ENCODE results near the gene METTL27.

The METTL27 gene

GRCh38 chr7:73841689-73842066 lies 638 bp downstream of the METTL27 start:
- peak overlapping the region; percentile 28 for H2AK5ac ChIP-seq (ENCODE audit: low read length)
- H4K12ac ChIP-seq (ENCODE audit: low read depth, low read length), result peak overlapping the region; percentile 5
- peak overlapping the region; percentile 7 for H2BK120ac ChIP-seq (ENCODE audit: insufficient read depth, low read length, poor library complexity)
- peaks cover 33 to 34% of the 10 kb centered on the region in 2 experiments for H3K4me1 ChIP-seq (ENCODE audit: control insufficient read depth in 1 of 2, insufficient read depth in 2 of 2, low read length in 2 of 2)
- no peak overlapping the region for H3K4me3 ChIP-seq (ENCODE audit: low read depth, low read length)
- H3K4ac ChIP-seq (ENCODE audit: low read depth, low read length), result peak overlapping the region; percentile 44
- peak overlapping the region; percentile 2 for H2BK12ac ChIP-seq (ENCODE audit: low read length)
- peak overlapping the region; percentile 28 for H3K14ac ChIP-seq (ENCODE audit: low read length)
- H2AFZ ChIP-seq (ENCODE audit: insufficient read depth, low read length, poor library complexity), result peak overlapping the region; percentile 13
- no peak for DNase-seq
- H3K79me2 ChIP-seq (ENCODE audit: control insufficient read depth, insufficient read depth, low read length, poor library complexity), result peaks cover 3% of the 10 kb centered on the region
- H3K23ac ChIP-seq (ENCODE audit: low read length), result no peak overlapping the region
- peaks cover 12% of the 10 kb centered on the region for H3K79me1 ChIP-seq (ENCODE audit: low read length)
- H2BK5ac ChIP-seq (ENCODE audit: low read depth, low read length, poor library complexity), result peak overlapping the region; percentile 4
- H3K4me2 ChIP-seq (ENCODE audit: low read length), result peak overlapping the region; percentile 76
- WGBS (ENCODE audit: extremely low coverage, insufficient coverage, insufficient read length), result no CpG with 5 or more reads among the region's 15 CpGs
- H3K36me3 ChIP-seq (ENCODE audit: control insufficient read depth in 1 of 2, insufficient read depth in 2 of 2, low read length in 2 of 2), result no peaks in the 10 kb centered on the region
- H4K91ac ChIP-seq (ENCODE audit: low read depth, low read length), result peak overlapping the region; percentile 59
- no peaks in the 10 kb centered on the region for H3K9me3 ChIP-seq (ENCODE audit: insufficient read depth, low read depth, low read length)
- H3K27me3 ChIP-seq (ENCODE audit: insufficient read depth, low read length), result no peaks in the 10 kb centered on the region
- peak overlapping the region; percentile 10 for H3K18ac ChIP-seq (ENCODE audit: low read length)
- H3K9ac ChIP-seq (ENCODE audit: low read length), result no peak overlapping the region
- H4K8ac ChIP-seq (ENCODE audit: low read depth, low read length), result peak overlapping the region; percentile 49
- no peak overlapping the region for H3K27ac ChIP-seq (ENCODE audit: low read depth, low read length)

DNA sequence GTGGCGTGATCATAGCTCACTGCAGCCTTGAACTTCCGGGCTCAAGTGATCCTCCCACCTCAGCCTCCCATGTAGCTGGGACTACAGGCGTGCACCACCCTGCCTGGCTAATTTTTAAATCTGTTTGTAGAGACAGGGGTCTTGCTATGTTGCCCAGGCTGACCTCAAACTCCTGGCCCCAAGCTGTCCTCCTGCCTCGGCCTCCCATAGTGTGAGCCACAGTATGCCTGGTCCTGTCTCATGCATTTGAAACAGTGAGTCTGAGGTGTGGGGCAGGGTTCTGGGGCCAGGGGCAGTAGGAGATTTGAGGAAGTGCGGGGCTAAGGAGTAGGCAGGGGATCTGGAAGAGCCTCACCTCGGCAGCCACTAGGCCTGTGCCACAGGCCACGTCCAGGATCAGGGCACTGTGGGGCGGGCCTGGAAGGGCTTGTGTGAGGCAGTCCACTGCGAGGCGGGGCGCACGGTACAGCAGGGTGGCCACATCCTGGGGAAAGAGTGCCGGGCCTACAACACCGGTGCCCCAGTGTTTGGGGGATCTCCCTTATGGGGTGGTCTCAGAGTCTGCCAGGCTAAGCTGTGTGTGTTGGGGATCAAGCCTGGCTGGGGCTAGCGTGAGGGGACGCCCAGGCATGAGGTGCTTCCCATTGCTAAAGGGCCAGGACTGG lies 1.5 kb downstream of the METTL27 start:
- Histone ChIP-seq H4K91ac (ENCODE audit: low read depth, low read length) (peak overlapping the region; percentile 7), H3K36me3 (ENCODE audit: control insufficient read depth in 1 of 2, insufficient read depth in 2 of 2, low read length in 2 of 2) (no peaks in the 10 kb centered on the region), H4K12ac (ENCODE audit: low read depth, low read length) (no peak overlapping the region), H3K79me1 (ENCODE audit: low read length) (peaks cover 12% of the 10 kb centered on the region), H2BK120ac (ENCODE audit: insufficient read depth, low read length, poor library complexity) (no peak overlapping the region), H3K4ac (ENCODE audit: low read depth, low read length) (no peak overlapping the region), H3K14ac (ENCODE audit: low read length) (no peak overlapping the region), H3K27ac (ENCODE audit: low read depth, low read length) (no peak overlapping the region), H3K9me3 (ENCODE audit: insufficient read depth, low read depth, low read length) (no peaks in the 10 kb centered on the region), H3K4me1 (ENCODE audit: control insufficient read depth in 1 of 2, insufficient read depth in 2 of 2, low read length in 2 of 2) (peaks cover 29 to 31% of the 10 kb centered on the region in 2 experiments), H3K79me2 (ENCODE audit: control insufficient read depth, insufficient read depth, low read length, poor library complexity) (peaks cover 3% of the 10 kb centered on the region), H4K8ac (ENCODE audit: low read depth, low read length) (no peak overlapping the region), H3K4me3 (ENCODE audit: low read depth, low read length) (no peak overlapping the region), H3K9ac (ENCODE audit: low read length) (no peak overlapping the region), H3K4me2 (ENCODE audit: low read length) (no peak overlapping the region), H2BK12ac (ENCODE audit: low read length) (peak overlapping the region; percentile 13), H2AK5ac (ENCODE audit: low read length) (peak overlapping the region; percentile 66), H3K18ac (ENCODE audit: low read length) (no peak overlapping the region), H2AFZ (ENCODE audit: insufficient read depth, low read length, poor library complexity) (no peak overlapping the region), H2BK5ac (ENCODE audit: low read depth, low read length, poor library complexity) (no peak overlapping the region), H3K23ac (ENCODE audit: low read length) (no peak overlapping the region), H3K27me3 (ENCODE audit: insufficient read depth, low read length) (no peaks in the 10 kb centered on the region)
- no peak for DNase-seq
- WGBS (ENCODE audit: extremely low coverage, insufficient coverage, insufficient read length), result no CpG with 5 or more reads among the region's 16 CpGs

- H3K27me3 ChIP-seq (ENCODE audit: insufficient read depth, low read length), result no peaks in the 10 kb centered on the region
- peak overlapping the region; percentile 5 for H3K18ac ChIP-seq (ENCODE audit: low read length)
- H3K23ac ChIP-seq (ENCODE audit: low read length), result no peak overlapping the region
- no peak overlapping the region for H4K8ac ChIP-seq (ENCODE audit: low read depth, low read length)
- no peaks in the 10 kb centered on the region for H3K9me3 ChIP-seq (ENCODE audit: insufficient read depth, low read depth, low read length)
- H3K4me3 ChIP-seq (ENCODE audit: low read depth, low read length), result no peak overlapping the region
- no peak overlapping the region for H2BK120ac ChIP-seq (ENCODE audit: insufficient read depth, low read length, poor library complexity)
- H3K79me2 ChIP-seq (ENCODE audit: control insufficient read depth, insufficient read depth, low read length, poor library complexity), result peaks cover 3% of the 10 kb centered on the region
- H2BK12ac ChIP-seq (ENCODE audit: low read length), result peak overlapping the region; percentile 56
- no peak overlapping the region for H3K4me2 ChIP-seq (ENCODE audit: low read length)
- no peak overlapping the region for H3K9ac ChIP-seq (ENCODE audit: low read length)
- no peak for DNase-seq
- no peak overlapping the region for H3K14ac ChIP-seq (ENCODE audit: low read length)
- H2AK5ac ChIP-seq (ENCODE audit: low read length), result peak overlapping the region; percentile 73
- H3K79me1 ChIP-seq (ENCODE audit: low read length), result peaks cover 10% of the 10 kb centered on the region
- H4K91ac ChIP-seq (ENCODE audit: low read depth, low read length), result no peak overlapping the region
- H3K4me1 ChIP-seq (ENCODE audit: control insufficient read depth in 1 of 2, insufficient read depth in 2 of 2, low read length in 2 of 2), result peaks cover 29 to 31% of the 10 kb centered on the region in 2 experiments
- no peak overlapping the region for H3K27ac ChIP-seq (ENCODE audit: low read depth, low read length)
- no CpG with 5 or more reads among the region's 22 CpGs for WGBS (ENCODE audit: extremely low coverage, insufficient coverage, insufficient read length)
- H4K12ac ChIP-seq (ENCODE audit: low read depth, low read length), result no peak overlapping the region
- no peaks in the 10 kb centered on the region for H3K36me3 ChIP-seq (ENCODE audit: control insufficient read depth in 1 of 2, insufficient read depth in 2 of 2, low read length in 2 of 2)
- no peak overlapping the region for H2AFZ ChIP-seq (ENCODE audit: insufficient read depth, low read length, poor library complexity)
- no peak overlapping the region for H3K4ac ChIP-seq (ENCODE audit: low read depth, low read length)
- H2BK5ac ChIP-seq (ENCODE audit: low read depth, low read length, poor library complexity), result no peak overlapping the region
These were observed 2.3 kb downstream of the METTL27 start for GRCh38 chr7:73839743-73840714.

- no peak overlapping the region for H3K4ac ChIP-seq (ENCODE audit: low read depth, low read length)
- H3K23ac ChIP-seq (ENCODE audit: low read length), result no peak overlapping the region
- H3K79me1 ChIP-seq (ENCODE audit: low read length), result peaks cover 10% of the 10 kb centered on the region
- H2BK12ac ChIP-seq (ENCODE audit: low read length), result peak overlapping the region; percentile 61
- H3K4me2 ChIP-seq (ENCODE audit: low read length), result no peak overlapping the region
- no peak for DNase-seq
- H3K36me3 ChIP-seq (ENCODE audit: control insufficient read depth in 1 of 2, insufficient read depth in 2 of 2, low read length in 2 of 2), result peaks cover 0 to 3% of the 10 kb centered on the region in 2 experiments
- WGBS (ENCODE audit: extremely low coverage, insufficient coverage, insufficient read length), result no CpG with 5 or more reads among the region's 7 CpGs
- H3K18ac ChIP-seq (ENCODE audit: low read length), result peak overlapping the region; percentile 61
- no peak overlapping the region for H3K9ac ChIP-seq (ENCODE audit: low read length)
- H3K9me3 ChIP-seq (ENCODE audit: insufficient read depth, low read depth, low read length), result peaks cover 5% of the 10 kb centered on the region
- no peak overlapping the region for H4K12ac ChIP-seq (ENCODE audit: low read depth, low read length)
- peak overlapping the region; percentile 65 for H2AK5ac ChIP-seq (ENCODE audit: low read length)
- peaks cover 28 to 30% of the 10 kb centered on the region in 2 experiments for H3K4me1 ChIP-seq (ENCODE audit: control insufficient read depth in 1 of 2, insufficient read depth in 2 of 2, low read length in 2 of 2)
- no peak overlapping the region for H4K91ac ChIP-seq (ENCODE audit: low read depth, low read length)
- H3K79me2 ChIP-seq (ENCODE audit: control insufficient read depth, insufficient read depth, low read length, poor library complexity), result peaks cover 3% of the 10 kb centered on the region
- no peak overlapping the region for H2BK120ac ChIP-seq (ENCODE audit: insufficient read depth, low read length, poor library complexity)
- H3K27ac ChIP-seq (ENCODE audit: low read depth, low read length), result no peak overlapping the region
- no peak overlapping the region for H2BK5ac ChIP-seq (ENCODE audit: low read depth, low read length, poor library complexity)
- H2AFZ ChIP-seq (ENCODE audit: insufficient read depth, low read length, poor library complexity), result peak overlapping the region; percentile 21
- H3K14ac ChIP-seq (ENCODE audit: low read length), result peak overlapping the region; percentile 47
- no peak overlapping the region for H4K8ac ChIP-seq (ENCODE audit: low read depth, low read length)
- H3K27me3 ChIP-seq (ENCODE audit: insufficient read depth, low read length), result no peaks in the 10 kb centered on the region
- no peak overlapping the region for H3K4me3 ChIP-seq (ENCODE audit: low read depth, low read length)
These were observed 3.0 kb downstream of the METTL27 start for GRCh38 chr7:73839290-73839689.
